Hepatocyte (in vitro differentiated cells): ENCODE data around the gene SORCS3.

Source experiments
- CTCF ChIP-seq: fragments of 200-600 bp; sonication (generic); IDR thresholded peaks from 2 replicates; pipeline ENCODE4 v1.5.1; 2016; ENCODE audit warnings: antibody characterized with exemption, mild to moderate bottlenecking; ENCODE audit not compliant: poor library complexity
- EZH2 ChIP-seq: fragments of 200-600 bp; sonication (generic); IDR thresholded peaks from 2 replicates; pipeline ENCODE4 v1.6.1; 2016; ENCODE audit warnings: antibody characterized with exemption, mild to moderate bottlenecking, borderline replicate concordance

- no peak for TF ChIP-seq CTCF
- TF ChIP-seq EZH2: no peak
Measured at GRCh38 chr10:105121743-105122142, 480.7 kb downstream of the SORCS3 start.
